Measurements from ENCODE around the gene CCDC167.
"Not testable (repeated sequence)": the region's sequence is repeated elsewhere in the genome, so short reads cannot be mapped to it uniquely, and the experiment has no call there.

CCDC167 gene

GRCh38 chr6:37456126-37456525, 43.6 kb downstream of the CCDC167 start:
- no peak for DNase-seq (ENCODE audit: extremely low read depth, insufficient read length)
- TF ChIP-seq CTCF (IDR thresholded peaks at IDR 0.05; ENCODE audit: insufficient read depth, low read length, poor library complexity, severe bottlenecking) = no peak
- peaks cover 45% of the 10 kb centered on the region for H3K36me3 ChIP-seq (ENCODE audit: control insufficient read depth, insufficient read depth, low read length)
- H3K27me3 ChIP-seq (replicated peaks; ENCODE audit: control insufficient read depth, insufficient read depth, low read length) = no peaks in the 10 kb centered on the region
- no peak overlapping the region for H3K4me3 ChIP-seq (replicated peaks; ENCODE audit: low read depth, low read length)

- Histone ChIP-seq H3K4me3 (replicated peaks; ENCODE audit: low read depth, low read length) (no peak overlapping the region), H3K36me3 (ENCODE audit: control insufficient read depth, insufficient read depth, low read length) (peaks cover 34% of the 10 kb centered on the region), H3K27me3 (replicated peaks; ENCODE audit: control insufficient read depth, insufficient read depth, low read length) (no peaks in the 10 kb centered on the region)
- no peak for DNase-seq (ENCODE audit: extremely low read depth, insufficient read length)
- no peak for TF ChIP-seq CTCF (IDR thresholded peaks at IDR 0.05; ENCODE audit: insufficient read depth, low read length, poor library complexity, severe bottlenecking)
Measured at GRCh38 chr6:37454420-37455140, 45.1 kb downstream of the CCDC167 start.

GRCh38 chr6:37452522-37452921, 47.2 kb downstream of the CCDC167 start:
- Histone ChIP-seq H3K27me3 (replicated peaks; ENCODE audit: control insufficient read depth, insufficient read depth, low read length) (no peaks in the 10 kb centered on the region), H3K36me3 (ENCODE audit: control insufficient read depth, insufficient read depth, low read length) (peaks cover 29% of the 10 kb centered on the region), H3K4me3 (replicated peaks; ENCODE audit: low read depth, low read length) (no peak overlapping the region)
- TF ChIP-seq CTCF (IDR thresholded peaks at IDR 0.05; ENCODE audit: insufficient read depth, low read length, poor library complexity, severe bottlenecking) = no peak
- no peak for DNase-seq (ENCODE audit: extremely low read depth, insufficient read length)

- Histone ChIP-seq H3K4me3 (replicated peaks; ENCODE audit: low read depth, low read length) (no peak overlapping the region), H3K27me3 (replicated peaks; ENCODE audit: control insufficient read depth, insufficient read depth, low read length) (no peaks in the 10 kb centered on the region), H3K36me3 (ENCODE audit: control insufficient read depth, insufficient read depth, low read length) (peaks cover 27% of the 10 kb centered on the region)
- DNase-seq (ENCODE audit: extremely low read depth, insufficient read length) = no peak
- TF ChIP-seq CTCF (IDR thresholded peaks at IDR 0.05; ENCODE audit: insufficient read depth, low read length, poor library complexity, severe bottlenecking) = no peak
Measured at GRCh38 chr6:37451441-37452193, 48.1 kb downstream of the CCDC167 start.

- peaks cover 25% of the 10 kb centered on the region for H3K36me3 ChIP-seq (ENCODE audit: control insufficient read depth, insufficient read depth, low read length)
Measured at GRCh38 chr6:37449984-37450383, 49.7 kb downstream of the CCDC167 start.

GRCh38 chr6:37443216-37443542, 56.5 kb downstream of the CCDC167 start:
- not testable (repeated sequence) for DNase-seq (ENCODE audit: extremely low read depth, insufficient read length); H3K27me3 ChIP-seq (replicated peaks; ENCODE audit: control insufficient read depth, insufficient read depth, low read length); H3K4me3 ChIP-seq (replicated peaks; ENCODE audit: low read depth, low read length)
- H3K36me3 ChIP-seq (ENCODE audit: control insufficient read depth, insufficient read depth, low read length) = peaks cover 21% of the 10 kb centered on the region

More at GRCh38 chr6:37449984-37450383, 49.7 kb downstream of the CCDC167 start:
- no peak overlapping the region for H3K4me3 ChIP-seq (replicated peaks; ENCODE audit: low read depth, low read length)
- no peaks in the 10 kb centered on the region for H3K27me3 ChIP-seq (replicated peaks; ENCODE audit: control insufficient read depth, insufficient read depth, low read length)
- no peak for DNase-seq (ENCODE audit: extremely low read depth, insufficient read length)
- no peak for TF ChIP-seq CTCF (IDR thresholded peaks at IDR 0.05; ENCODE audit: insufficient read depth, low read length, poor library complexity, severe bottlenecking)
